GM12801 (cell line): ENCODE measurements around the gene CFAP97D2.

ENCODE experiments used
- CTCF ChIP-seq: IDR thresholded peaks from one replicate; pipeline ENCODE4 v1.5.1; 2011; ENCODE audit warnings: control low read depth; ENCODE audit not compliant: insufficient read length; ENCODE audit errors: extremely low read depth

Gene CFAP97D2

GRCh38 chr13:114145722-114146121, 33.3 kb upstream of the CFAP97D2 start:
- TF ChIP-seq CTCF = no peak

- no peak for TF ChIP-seq CTCF
Observed at GRCh38 chr13:114146173-114146572, 32.9 kb upstream of the CFAP97D2 start.

- no peak for TF ChIP-seq CTCF
Observed at GRCh38 chr13:114146629-114147028, 32.4 kb upstream of the CFAP97D2 start.

- TF ChIP-seq CTCF = no peak
Observed at GRCh38 chr13:114147803-114148520, 31.1 kb upstream of the CFAP97D2 start.

GRCh38 chr13:114148521-114148855, 30.6 kb upstream of the CFAP97D2 start:
- TF ChIP-seq CTCF = no peak

GRCh38 chr13:114149774-114150740, 29.0 kb upstream of the CFAP97D2 start:
- TF ChIP-seq CTCF = no peak

- TF ChIP-seq CTCF = no peak
Observed at GRCh38 chr13:114151031-114151430, 28.0 kb upstream of the CFAP97D2 start.
